ENCODE data around the gene DMAP1.
A peak's percentile ranks its signal among the peaks of the same experiment; 100 is the strongest.

DMAP1 gene

DNA sequence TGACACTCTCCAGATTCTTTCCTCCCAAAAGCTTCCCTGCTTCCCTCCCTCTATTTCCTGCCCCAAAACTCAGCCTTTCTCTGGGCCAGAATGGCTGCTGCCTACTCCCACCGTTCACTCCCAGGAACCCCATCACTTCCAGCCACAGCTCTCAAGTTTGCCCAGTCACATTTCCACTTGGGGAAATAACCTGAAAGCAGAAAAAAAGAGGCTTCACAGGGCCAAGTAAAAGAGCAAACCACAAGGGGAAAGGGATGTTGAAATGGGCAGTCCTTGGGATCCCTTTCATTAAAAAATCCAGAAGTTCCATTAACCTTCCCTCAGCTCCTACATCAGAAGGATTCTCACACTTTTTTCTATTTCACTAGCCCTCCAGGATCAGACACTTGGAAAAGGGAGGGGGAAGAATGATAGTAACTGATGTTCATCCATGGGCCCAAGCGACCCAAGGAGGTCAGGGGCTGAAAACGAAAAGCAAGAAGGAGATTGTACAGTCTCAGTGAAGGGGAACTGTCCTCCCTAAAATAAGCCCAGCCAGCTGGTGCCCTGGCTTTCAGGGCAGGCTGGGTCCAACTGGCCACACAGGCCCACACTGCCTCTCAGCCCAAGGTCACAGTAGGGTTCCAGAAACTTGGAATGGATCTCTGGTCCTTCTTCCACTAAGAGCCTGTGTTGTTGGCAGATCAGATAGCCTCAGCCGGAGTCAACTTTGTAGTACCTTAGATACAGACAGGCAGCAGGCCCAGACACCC, 49.7 kb downstream of the DMAP1 start:
- no peak overlapping the region for H3K27ac ChIP-seq (ENCODE audit: low read depth, low read length)
- no peaks in the 10 kb centered on the region for H3K36me3 ChIP-seq (ENCODE audit: control insufficient read depth in 1 of 2, insufficient read depth in 2 of 2, low read length in 2 of 2)
- H3K9me3 ChIP-seq (ENCODE audit: control insufficient read depth in 1 of 2, low read length in 2 of 2), result no peaks in the 10 kb centered on the region
- H3K4me3 ChIP-seq (ENCODE audit: low read depth in 1 of 2, low read length in 2 of 2), result no peak overlapping the region
- no peak overlapping the region for H3K9ac ChIP-seq (ENCODE audit: low read depth in 1 of 2, low read length in 2 of 2)
- peaks cover 55 to 69% of the 10 kb centered on the region in 2 donors for H3K4me1 ChIP-seq (ENCODE audit: control insufficient read depth in 1 of 2, insufficient read depth in 2 of 2, low read length in 2 of 2)
- H3K27me3 ChIP-seq (ENCODE audit: control insufficient read depth in 1 of 2, insufficient read depth in 2 of 2, low read length in 2 of 2), result no peaks in the 10 kb centered on the region

DNA sequence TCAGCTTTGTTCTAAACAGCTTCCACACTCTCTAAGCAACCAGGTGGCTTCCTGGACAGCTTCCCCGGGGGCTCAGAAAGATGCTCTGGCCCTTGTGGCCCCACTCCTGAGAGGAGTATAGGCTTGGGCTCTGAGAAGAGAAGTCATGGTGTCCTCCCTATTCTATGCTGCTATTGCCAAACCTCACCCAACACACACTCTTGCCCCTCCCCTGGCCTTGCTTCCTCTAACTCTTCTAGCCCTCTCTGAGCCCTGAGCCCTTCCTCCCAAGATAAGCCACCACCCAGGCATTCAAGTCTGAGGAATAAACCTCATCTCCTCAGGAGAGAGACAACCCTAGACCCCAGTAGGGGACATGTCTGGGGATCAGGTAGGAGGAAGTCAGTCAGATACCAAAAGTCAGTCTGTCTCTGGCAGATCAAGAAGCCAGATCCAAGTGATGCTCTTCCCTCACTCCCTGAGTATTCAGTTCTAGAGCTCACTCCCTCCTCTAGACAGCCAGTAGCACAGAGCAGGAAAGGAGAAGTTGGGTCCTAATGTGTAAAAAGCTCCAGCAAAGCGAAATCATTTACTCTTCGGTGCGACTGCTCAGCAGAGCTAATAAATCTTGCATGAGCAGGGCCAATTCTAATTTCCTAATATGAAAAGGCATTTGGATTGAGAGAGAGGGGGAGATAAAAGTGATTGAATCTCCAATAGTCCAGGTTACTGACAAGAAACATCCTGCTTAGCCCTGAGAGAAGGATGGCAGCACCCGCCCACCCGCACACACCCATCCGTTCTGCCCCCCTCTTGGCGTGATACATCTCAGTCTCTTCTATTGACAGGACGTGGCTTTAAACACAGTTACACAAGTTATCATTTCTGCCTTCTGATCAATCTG, 50.5 kb downstream of the DMAP1 start:
- Histone ChIP-seq H3K27ac (ENCODE audit: low read depth, low read length) (no peak overlapping the region), H3K36me3 (ENCODE audit: control insufficient read depth in 1 of 2, insufficient read depth in 2 of 2, low read length in 2 of 2) (no peaks in the 10 kb centered on the region), H3K27me3 (ENCODE audit: control insufficient read depth in 1 of 2, insufficient read depth in 2 of 2, low read length in 2 of 2) (no peaks in the 10 kb centered on the region), H3K4me1 (ENCODE audit: control insufficient read depth in 1 of 2, insufficient read depth in 2 of 2, low read length in 2 of 2) (peaks cover 63 to 77% of the 10 kb centered on the region in 2 donors), H3K9ac (ENCODE audit: low read depth in 1 of 2, low read length in 2 of 2) (no peak overlapping the region), H3K9me3 (ENCODE audit: control insufficient read depth in 1 of 2, low read length in 2 of 2) (no peaks in the 10 kb centered on the region), H3K4me3 (ENCODE audit: low read depth in 1 of 2, low read length in 2 of 2) (no peak overlapping the region)

DNA sequence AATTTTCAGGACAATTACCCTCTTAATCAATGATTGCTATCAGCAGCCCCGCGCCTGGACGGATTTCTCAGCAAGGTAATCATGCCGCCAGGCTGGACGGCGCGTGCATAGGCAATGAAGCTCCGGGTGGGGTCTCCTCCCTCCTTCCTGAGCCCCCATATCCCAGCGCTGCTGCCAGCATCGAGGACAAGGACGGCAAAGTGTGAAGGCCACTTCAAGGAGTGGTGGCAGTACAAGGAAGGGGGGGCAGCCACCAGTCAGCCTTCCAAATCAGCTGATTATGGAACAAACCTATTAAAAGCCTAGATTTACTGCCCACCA, 51.1 kb downstream of the DMAP1 start:
- no peaks in the 10 kb centered on the region for H3K27me3 ChIP-seq (ENCODE audit: control insufficient read depth in 1 of 2, insufficient read depth in 2 of 2, low read length in 2 of 2)
- no peaks in the 10 kb centered on the region for H3K36me3 ChIP-seq (ENCODE audit: control insufficient read depth in 1 of 2, insufficient read depth in 2 of 2, low read length in 2 of 2)
- no peak overlapping the region for H3K27ac ChIP-seq (ENCODE audit: low read depth, low read length)
- H3K4me3 ChIP-seq (ENCODE audit: low read depth in 1 of 2, low read length in 2 of 2), result no peak overlapping the region
- H3K9me3 ChIP-seq (ENCODE audit: control insufficient read depth in 1 of 2, low read length in 2 of 2), result no peaks in the 10 kb centered on the region
- H3K9ac ChIP-seq (ENCODE audit: low read depth in 1 of 2, low read length in 2 of 2), result no peak overlapping the region
- H3K4me1 ChIP-seq (ENCODE audit: control insufficient read depth in 1 of 2, insufficient read depth in 2 of 2, low read length in 2 of 2), result peaks cover 66 to 83% of the 10 kb centered on the region in 2 donors

DNA sequence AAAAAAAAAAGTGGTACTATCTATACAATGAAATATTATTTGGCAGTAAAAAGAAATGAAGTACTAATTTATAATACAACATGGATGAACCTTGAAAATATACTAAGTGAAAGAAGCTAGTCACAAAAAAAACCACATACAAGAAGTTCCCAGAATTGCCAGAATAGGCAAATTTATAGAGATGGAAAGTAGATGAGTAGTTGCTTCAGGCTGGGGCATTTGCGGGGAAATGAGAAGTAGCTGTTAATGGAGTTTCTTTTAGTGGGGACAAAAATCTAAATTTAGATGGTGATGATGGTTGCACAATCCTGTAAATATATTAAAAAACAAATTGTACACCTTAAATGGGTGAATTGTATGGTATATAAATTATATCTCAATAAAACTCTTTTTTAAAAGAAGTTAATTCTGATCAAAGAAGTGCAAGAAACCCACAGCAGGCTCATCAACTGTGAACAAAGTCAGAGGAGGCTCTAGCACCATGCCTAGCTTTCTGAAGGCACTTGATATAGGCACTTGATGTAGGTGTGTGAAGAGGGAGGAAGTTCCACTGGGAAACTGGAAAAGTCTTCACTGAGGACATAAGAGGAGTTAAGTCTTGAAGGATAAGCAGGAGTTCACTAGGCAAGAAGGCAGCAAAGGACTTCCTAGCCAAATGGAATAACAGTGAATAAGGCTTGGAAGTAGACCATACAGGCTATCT, 52.5 kb downstream of the DMAP1 start:
- Histone ChIP-seq H3K36me3 (ENCODE audit: control insufficient read depth in 1 of 2, insufficient read depth in 2 of 2, low read length in 2 of 2) (no peaks in the 10 kb centered on the region), H3K9me3 (ENCODE audit: control insufficient read depth in 1 of 2, low read length in 2 of 2) (no peaks in the 10 kb centered on the region), H3K9ac (ENCODE audit: low read depth in 1 of 2, low read length in 2 of 2) (no peak overlapping the region), H3K4me1 (ENCODE audit: control insufficient read depth in 1 of 2, insufficient read depth in 2 of 2, low read length in 2 of 2) (peaks cover 76 to 94% of the 10 kb centered on the region in 2 donors), H3K27ac (ENCODE audit: low read depth, low read length) (no peak overlapping the region), H3K27me3 (ENCODE audit: control insufficient read depth in 1 of 2, insufficient read depth in 2 of 2, low read length in 2 of 2) (no peaks in the 10 kb centered on the region), H3K4me3 (ENCODE audit: low read depth in 1 of 2, low read length in 2 of 2) (peak overlapping the region in 1 of 2 donors; percentile 9)

DNA sequence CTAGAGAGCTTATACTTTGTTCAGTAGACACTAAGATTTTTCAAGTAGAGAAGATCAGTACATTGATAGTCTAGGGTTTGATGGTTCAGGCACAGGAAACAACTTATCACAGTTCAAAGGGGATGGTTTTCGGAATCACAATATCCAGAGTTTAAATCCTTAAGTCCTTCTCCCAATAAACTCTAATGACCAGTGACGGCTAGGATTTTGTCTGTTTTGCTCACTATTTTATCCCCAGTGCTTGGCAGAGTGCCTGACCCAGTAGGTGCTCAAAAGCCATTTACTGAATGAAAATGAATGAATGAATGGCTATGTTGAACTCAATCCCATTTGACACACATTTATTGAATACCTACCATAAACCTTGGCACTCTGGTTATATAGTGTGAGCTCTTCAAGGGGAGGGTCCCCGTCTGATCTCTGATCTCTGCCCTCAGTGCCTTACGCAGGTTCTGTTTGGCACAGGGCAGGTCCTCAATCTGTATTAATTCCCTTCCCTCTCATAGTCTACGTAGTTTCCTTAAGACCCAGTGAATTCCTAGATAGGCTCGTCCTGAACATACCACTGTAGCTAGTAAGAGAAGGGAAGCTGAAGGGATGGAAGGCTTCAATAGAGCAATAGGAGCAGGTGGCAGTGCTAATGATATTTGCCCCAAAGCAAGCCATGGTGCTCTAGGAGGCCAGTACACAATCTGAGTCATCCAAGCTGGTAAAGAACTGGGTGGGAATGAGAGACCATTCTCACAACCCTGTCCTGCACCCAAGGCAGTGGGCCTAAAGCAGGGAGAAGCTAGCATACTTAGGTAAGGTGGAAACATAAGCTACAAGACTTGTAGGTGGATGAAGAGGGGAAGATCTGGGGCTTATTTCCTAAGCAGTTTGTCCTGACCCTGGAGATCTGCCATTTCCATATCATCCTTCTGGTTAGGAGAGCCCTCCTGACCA, 53.4 kb downstream of the DMAP1 start:
- Histone ChIP-seq H3K36me3 (ENCODE audit: control insufficient read depth in 1 of 2, insufficient read depth in 2 of 2, low read length in 2 of 2) (no peaks in the 10 kb centered on the region), H3K4me3 (ENCODE audit: low read depth in 1 of 2, low read length in 2 of 2) (peak overlapping the region in 1 of 2 donors; percentile 9), H3K27me3 (ENCODE audit: control insufficient read depth in 1 of 2, insufficient read depth in 2 of 2, low read length in 2 of 2) (no peaks in the 10 kb centered on the region), H3K27ac (ENCODE audit: low read depth, low read length) (no peak overlapping the region), H3K9ac (ENCODE audit: low read depth in 1 of 2, low read length in 2 of 2) (no peak overlapping the region), H3K9me3 (ENCODE audit: control insufficient read depth in 1 of 2, low read length in 2 of 2) (no peaks in the 10 kb centered on the region), H3K4me1 (ENCODE audit: control insufficient read depth in 1 of 2, insufficient read depth in 2 of 2, low read length in 2 of 2) (peaks cover 75 to 94% of the 10 kb centered on the region in 2 donors)

DNA sequence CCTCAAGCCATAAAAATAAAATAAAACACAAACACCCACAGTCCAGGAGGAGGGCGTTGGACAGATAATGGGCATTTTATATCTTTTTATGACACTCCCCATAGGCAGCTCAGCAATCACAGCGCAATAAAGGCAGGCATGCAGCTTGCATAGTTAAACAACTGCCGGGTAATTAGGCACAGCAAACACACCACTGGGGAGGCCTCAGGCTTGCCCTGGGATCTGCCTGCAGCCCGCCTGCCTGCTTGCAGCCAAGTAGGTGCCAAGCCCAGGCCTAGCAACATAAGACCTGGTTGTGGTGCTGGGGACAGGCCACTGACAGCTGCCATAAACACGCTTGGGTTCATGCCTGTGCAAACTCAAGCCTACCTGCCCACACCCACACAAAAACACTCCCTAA, 54.2 kb downstream of the DMAP1 start:
- H3K9me3 ChIP-seq (ENCODE audit: control insufficient read depth in 1 of 2, low read length in 2 of 2), result no peaks in the 10 kb centered on the region
- H3K36me3 ChIP-seq (ENCODE audit: control insufficient read depth in 1 of 2, insufficient read depth in 2 of 2, low read length in 2 of 2), result no peaks in the 10 kb centered on the region
- no peaks in the 10 kb centered on the region for H3K27me3 ChIP-seq (ENCODE audit: control insufficient read depth in 1 of 2, insufficient read depth in 2 of 2, low read length in 2 of 2)
- no peak overlapping the region for H3K4me3 ChIP-seq (ENCODE audit: low read depth in 1 of 2, low read length in 2 of 2)
- H3K9ac ChIP-seq (ENCODE audit: low read depth in 1 of 2, low read length in 2 of 2), result no peak overlapping the region
- H3K4me1 ChIP-seq (ENCODE audit: control insufficient read depth in 1 of 2, insufficient read depth in 2 of 2, low read length in 2 of 2), result peaks cover 76 to 93% of the 10 kb centered on the region in 2 donors
- H3K27ac ChIP-seq (ENCODE audit: low read depth, low read length), result no peak overlapping the region

DNA sequence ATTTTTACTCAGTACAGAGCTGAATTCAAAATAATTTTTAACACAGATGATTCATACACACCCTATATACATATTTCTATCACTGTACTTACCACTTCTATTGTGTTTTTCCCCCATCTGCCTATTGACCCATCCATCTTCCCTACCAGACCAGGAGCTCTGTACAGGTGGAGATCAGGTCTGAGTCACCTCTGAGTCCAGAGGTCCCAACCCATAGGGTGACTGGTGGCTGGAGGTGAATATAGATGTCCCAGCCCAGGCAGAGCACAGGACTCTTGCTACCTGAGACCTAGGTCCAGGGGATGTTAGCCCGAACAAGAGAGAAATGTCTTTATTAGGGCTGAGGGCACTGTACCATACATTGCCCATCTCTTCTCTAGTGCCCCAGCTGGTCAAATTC, 54.8 kb downstream of the DMAP1 start:
- H3K27ac ChIP-seq (ENCODE audit: low read depth, low read length), result no peak overlapping the region

More for the DNA sequence above, 54.8 kb downstream of the DMAP1 start:
- Histone ChIP-seq H3K4me1 (ENCODE audit: control insufficient read depth in 1 of 2, insufficient read depth in 2 of 2, low read length in 2 of 2) (peaks cover 73 to 90% of the 10 kb centered on the region in 2 donors), H3K9ac (ENCODE audit: low read depth in 1 of 2, low read length in 2 of 2) (no peak overlapping the region), H3K9me3 (ENCODE audit: control insufficient read depth in 1 of 2, low read length in 2 of 2) (no peaks in the 10 kb centered on the region), H3K4me3 (ENCODE audit: low read depth in 1 of 2, low read length in 2 of 2) (no peak overlapping the region), H3K27me3 (ENCODE audit: control insufficient read depth in 1 of 2, insufficient read depth in 2 of 2, low read length in 2 of 2) (no peaks in the 10 kb centered on the region), H3K36me3 (ENCODE audit: control insufficient read depth in 1 of 2, insufficient read depth in 2 of 2, low read length in 2 of 2) (no peaks in the 10 kb centered on the region)

Data from duodenal mucosa (tissue), 2 donors.